ENCODE results near the gene GNPTAB.
A peak's percentile ranks its signal among the peaks of the same experiment; 100 is the strongest.
"Not testable (repeated sequence)": the region's sequence is repeated elsewhere in the genome, so short reads cannot be mapped to it uniquely, and the experiment has no call there.

GNPTAB gene

GRCh38 chr12:101838628-101839323 is 8.0 kb upstream of the GNPTAB start:
- DNase-seq: no peak
- TF ChIP-seq GATA1 (IDR thresholded peaks at IDR 0.05; ENCODE audit: low read depth, low read length) (no peak), POLR2A (IDR thresholded peaks at IDR 0.05; ENCODE audit: low read length) (no peak)

GRCh38 chr12:101832030-101832429 is 1.3 kb upstream of the GNPTAB start:
- DNase-seq: peak in 1 of 2 experiments; percentile 39
- TF ChIP-seq POLR2A (IDR thresholded peaks at IDR 0.05; ENCODE audit: low read length): no peak
- no peak for TF ChIP-seq GATA1 (IDR thresholded peaks at IDR 0.05; ENCODE audit: low read depth, low read length)

- DNase-seq: peak; percentile 21 to 37
- no peak for TF ChIP-seq POLR2A (IDR thresholded peaks at IDR 0.05; ENCODE audit: low read length)
- no peak for TF ChIP-seq GATA1 (IDR thresholded peaks at IDR 0.05; ENCODE audit: low read depth, low read length)
Measured at GRCh38 chr12:101829639-101830366, 956 bp downstream of the GNPTAB start.

- peak in 1 of 2 experiments; percentile 32 for DNase-seq
- no peak for TF ChIP-seq POLR2A (IDR thresholded peaks at IDR 0.05; ENCODE audit: low read length)
- no peak for TF ChIP-seq GATA1 (IDR thresholded peaks at IDR 0.05; ENCODE audit: low read depth, low read length)
Measured at GRCh38 chr12:101828463-101829196, 2.1 kb downstream of the GNPTAB start.

GRCh38 chr12:101826766-101827368 is 3.9 kb downstream of the GNPTAB start:
- no peak for TF ChIP-seq POLR2A (IDR thresholded peaks at IDR 0.05; ENCODE audit: low read length)
- TF ChIP-seq GATA1 (IDR thresholded peaks at IDR 0.05; ENCODE audit: low read depth, low read length): no peak
- peak; percentile 38 to 44 for DNase-seq

GRCh38 chr12:101824831-101825230 is 5.9 kb downstream of the GNPTAB start:
- no peak for TF ChIP-seq GATA1 (IDR thresholded peaks at IDR 0.05; ENCODE audit: low read depth, low read length)
- no peak for TF ChIP-seq POLR2A (IDR thresholded peaks at IDR 0.05; ENCODE audit: low read length)

GRCh38 chr12:101823891-101824290 is 6.9 kb downstream of the GNPTAB start:
- peak; percentile 85 to 93 for DNase-seq
- TF ChIP-seq GATA1 (IDR thresholded peaks at IDR 0.05; ENCODE audit: low read depth, low read length): no peak
- peak; percentile 60 for TF ChIP-seq POLR2A (IDR thresholded peaks at IDR 0.05; ENCODE audit: low read length)

More at GRCh38 chr12:101824831-101825230, 5.9 kb downstream of the GNPTAB start:
- no peak for DNase-seq

GRCh38 chr12:101823039-101823438 is 7.7 kb downstream of the GNPTAB start:
- DNase-seq: peak; percentile 9 to 11
- TF ChIP-seq GATA1 (IDR thresholded peaks at IDR 0.05; ENCODE audit: low read depth, low read length) (no peak), POLR2A (IDR thresholded peaks at IDR 0.05; ENCODE audit: low read length) (no peak)

- TF ChIP-seq POLR2A (IDR thresholded peaks at IDR 0.05; ENCODE audit: low read length) (no peak), GATA1 (IDR thresholded peaks at IDR 0.05; ENCODE audit: low read depth, low read length) (no peak)
- no peak for DNase-seq
Measured at GRCh38 chr12:101819467-101819866, 11.3 kb downstream of the GNPTAB start.

- DNase-seq: peak in 1 of 2 experiments; percentile 5
Measured at GRCh38 chr12:101818689-101819088, 12.1 kb downstream of the GNPTAB start.

- DNase-seq: no peak
- no peak for TF ChIP-seq POLR2A (IDR thresholded peaks at IDR 0.05; ENCODE audit: low read length)
- TF ChIP-seq GATA1 (IDR thresholded peaks at IDR 0.05; ENCODE audit: low read depth, low read length): no peak
Measured at GRCh38 chr12:101813117-101813516, 17.6 kb downstream of the GNPTAB start.

GRCh38 chr12:101812716-101813115 is 18.0 kb downstream of the GNPTAB start:
- DNase-seq: not testable (repeated sequence)

GRCh38 chr12:101811342-101811741 is 19.4 kb downstream of the GNPTAB start:
- DNase-seq: not testable (repeated sequence)

- DNase-seq: no peak
- TF ChIP-seq POLR2A (IDR thresholded peaks at IDR 0.05; ENCODE audit: low read length): no peak
- TF ChIP-seq GATA1 (IDR thresholded peaks at IDR 0.05; ENCODE audit: low read depth, low read length): no peak
Measured at GRCh38 chr12:101809208-101809607, 21.6 kb downstream of the GNPTAB start.

All from erythroblast (primary cell).